Measurements from ENCODE around the gene ENPP6. TPM values are rescaled to one million over a fixed set of nuclear protein-coding genes. Genes with fewer than 3 reads are reported as not detected.

The ENPP6 gene
- total and polyA plus RNA-seq, 2 donors (not counting 3 experiments of a cell fraction or from before 2014, with no cell fraction given), result not detected

DNA sequence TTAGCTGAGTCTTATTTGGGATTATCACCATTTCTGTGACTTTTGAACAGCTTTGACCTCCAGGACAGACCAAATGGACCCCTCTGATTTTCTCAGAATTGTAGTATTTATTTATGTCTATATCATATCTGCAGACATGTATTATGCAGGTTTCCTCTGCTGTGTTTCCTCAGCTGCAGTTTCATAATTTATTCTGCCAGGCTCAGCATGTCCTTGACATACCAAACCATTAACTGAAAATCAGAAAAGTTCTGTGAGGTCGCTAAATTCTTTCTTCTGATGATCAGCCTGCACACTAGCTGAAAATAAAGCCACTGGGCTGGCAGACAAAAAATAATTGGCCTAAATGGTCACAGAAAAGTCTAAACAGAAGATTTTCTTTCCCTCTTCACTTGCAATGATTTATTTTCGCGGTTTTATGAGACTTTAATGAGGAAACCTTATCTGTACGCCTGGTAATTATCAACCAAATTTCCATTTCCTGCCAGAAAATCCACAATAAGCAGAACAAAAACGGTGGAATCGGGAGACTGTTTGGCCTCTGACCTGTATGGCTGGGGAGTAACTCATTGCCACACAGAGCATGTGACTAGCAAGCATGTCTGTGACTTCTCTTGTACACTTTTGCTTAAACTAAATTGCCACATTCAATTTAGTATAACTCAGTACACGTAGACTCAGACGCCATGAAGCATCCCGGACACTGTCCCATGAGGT is 150.9 kb downstream of the ENPP6 start:
- no peak overlapping the region for H3K9ac ChIP-seq (replicated peaks; ENCODE audit: extremely low read depth, insufficient read depth, low read length)
- TF ChIP-seq GATA2 (IDR thresholded peaks at IDR 0.05; ENCODE audit: insufficient read depth, insufficient read length, low read depth, low read length), result no peak
- TF ChIP-seq, protein P1, sequence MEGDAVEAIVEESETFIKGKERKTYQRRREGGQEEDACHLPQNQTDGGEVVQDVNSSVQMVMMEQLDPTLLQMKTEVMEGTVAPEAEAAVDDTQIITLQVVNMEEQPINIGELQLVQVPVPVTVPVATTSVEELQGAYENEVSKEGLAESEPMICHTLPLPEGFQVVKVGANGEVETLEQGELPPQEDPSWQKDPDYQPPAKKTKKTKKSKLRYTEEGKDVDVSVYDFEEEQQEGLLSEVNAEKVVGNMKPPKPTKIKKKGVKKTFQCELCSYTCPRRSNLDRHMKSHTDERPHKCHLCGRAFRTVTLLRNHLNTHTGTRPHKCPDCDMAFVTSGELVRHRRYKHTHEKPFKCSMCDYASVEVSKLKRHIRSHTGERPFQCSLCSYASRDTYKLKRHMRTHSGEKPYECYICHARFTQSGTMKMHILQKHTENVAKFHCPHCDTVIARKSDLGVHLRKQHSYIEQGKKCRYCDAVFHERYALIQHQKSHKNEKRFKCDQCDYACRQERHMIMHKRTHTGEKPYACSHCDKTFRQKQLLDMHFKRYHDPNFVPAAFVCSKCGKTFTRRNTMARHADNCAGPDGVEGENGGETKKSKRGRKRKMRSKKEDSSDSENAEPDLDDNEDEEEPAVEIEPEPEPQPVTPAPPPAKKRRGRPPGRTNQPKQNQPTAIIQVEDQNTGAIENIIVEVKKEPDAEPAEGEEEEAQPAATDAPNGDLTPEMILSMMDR (IDR thresholded peaks at IDR 0.05; ENCODE audit: extremely low read depth in 1 of 2, insufficient read depth in 1 of 2, low read depth in 1 of 2, low read length in 2 of 2), result no peak
- TF ChIP-seq POLR2A (IDR thresholded peaks at IDR 0.05; ENCODE audit: low read depth, low read length), result no peak
- TF ChIP-seq FOS (IDR thresholded peaks at IDR 0.05; ENCODE audit: borderline replicate concordance, insufficient read depth, low read length), result no peak
- no peak for TF ChIP-seq EZH2 (IDR thresholded peaks at IDR 0.05; ENCODE audit: borderline replicate concordance, low read depth, low read length, severe bottlenecking)
- no peak for TF ChIP-seq MYC (IDR thresholded peaks at IDR 0.05; ENCODE audit: low read depth, low read length)
- no peak for TF ChIP-seq JUN (IDR thresholded peaks at IDR 0.05; ENCODE audit: borderline replicate concordance, insufficient read depth, insufficient read length, low read depth)
- TF ChIP-seq, protein P2, sequence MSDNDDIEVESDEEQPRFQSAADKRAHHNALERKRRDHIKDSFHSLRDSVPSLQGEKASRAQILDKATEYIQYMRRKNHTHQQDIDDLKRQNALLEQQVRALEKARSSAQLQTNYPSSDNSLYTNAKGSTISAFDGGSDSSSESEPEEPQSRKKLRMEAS (IDR thresholded peaks at IDR 0.05; ENCODE audit: insufficient read depth, insufficient read length), result no peak
- no peak for TF ChIP-seq POLR2AphosphoS5 (IDR thresholded peaks at IDR 0.05; ENCODE audit: insufficient read depth, low read depth, low read length)
- FAIRE-seq (no peak), DNase-seq (ENCODE audit: low read depth, low spot score) (no peak)
- BruUV-seq (replicated peaks), result no TSS peak
- ChIA-PET POLR2A (no interaction called here), CTCF (no interaction called here)
- intact Hi-C loops (cut with micrococcal nuclease), result no loop called here
- H2AFZ ChIP-seq (ENCODE audit: low read depth, low read length), result no peak overlapping the region
- no peaks in the 10 kb centered on the region for H3K4me1 ChIP-seq (ENCODE audit: control insufficient read depth, extremely low read depth, insufficient read depth, low read length)
- H4K20me1 ChIP-seq (replicated peaks; ENCODE audit: control insufficient read depth, extremely low read depth, insufficient read depth, low read length), result no peaks in the 10 kb centered on the region
- no peak overlapping the region for H3K27ac ChIP-seq (ENCODE audit: insufficient read depth, low read depth, low read length)
- dilution Hi-C loops (cut with MboI; ENCODE audit: extremely low pct_ligation_motif_present, low sequenced_read_pairs), result no loop called here
- no peak overlapping the region for H3K4me3 ChIP-seq (replicated peaks in 1 of 3; ENCODE audit: insufficient read depth in 1 of 3, low read depth in 1 of 3, low read length in 3 of 3)
- H3K9me1 ChIP-seq (replicated peaks; ENCODE audit: control insufficient read depth, extremely low read depth, insufficient read depth, low read length), result no peaks in the 10 kb centered on the region
- H3K27me3 ChIP-seq (ENCODE audit: control insufficient read depth in 2 of 2, insufficient read depth in 2 of 2, low read length in 2 of 2), result no peaks in the 10 kb centered on the region
- H3K9me3 ChIP-seq (replicated peaks; ENCODE audit: control insufficient read depth, insufficient read depth, low read length), result no peaks in the 10 kb centered on the region
- no peaks in the 10 kb centered on the region for H3K79me2 ChIP-seq (ENCODE audit: control insufficient read depth, insufficient read depth, low read length)
- H3K36me3 ChIP-seq (ENCODE audit: control insufficient read depth in 2 of 2, extremely low read depth in 1 of 2, insufficient read depth in 2 of 2, low read length in 2 of 2), result no peaks in the 10 kb centered on the region
- H3K4me2 ChIP-seq (ENCODE audit: insufficient read depth, low read length), result no peak overlapping the region

Data from endothelial cell of umbilical vein (primary cell).